SU-DHL-6 (cell line): ENCODE measurements around the gene PRKCA.

Experiments
- H2AFZ ChIP-seq: fragments of 200-600 bp; sonication (generic); 2 replicates; pipeline ENCODE4 v1.6.1; 2014; ENCODE audit warnings: low read depth, mild to moderate bottlenecking, moderate library complexity, mixed read lengths, antibody characterized with exemption, low read length; ENCODE audit not compliant: severe bottlenecking
- H3F3A ChIP-seq: fragments of 200-600 bp; shearing (Covaris generic); 2 replicates; pipeline ENCODE4 v1.6.0; 2016; ENCODE audit warnings: antibody characterized with exemption, mild to moderate bottlenecking; ENCODE audit not compliant: insufficient read depth
- H3K27ac ChIP-seq: fragments of 200-600 bp; sonication (generic); 2 replicates; pipeline ENCODE4 v1.5.1; 2016; ENCODE audit warnings: low read depth, mild to moderate bottlenecking, low read length, moderate library complexity, mixed read lengths
- H3K27me3 ChIP-seq: fragments of 200-600 bp; sonication (generic), shearing (Covaris generic); 2 replicates; pipeline ENCODE4 v1.6.0; 2014; ENCODE audit warnings: mild to moderate bottlenecking, low read length
- H3K36me3 ChIP-seq: fragments of 200-600 bp; sonication (generic); 2 replicates; pipeline ENCODE4 v1.6.1; 2014; ENCODE audit warnings: mild to moderate bottlenecking, low read length, mixed read lengths
- H3K4me2 ChIP-seq: fragments of 300-600, 200-600 bp; shearing (Covaris generic), sonication (generic); 2 replicates; pipeline ENCODE4 v1.6.0; 2014; ENCODE audit warnings: low read length, low read depth, mild to moderate bottlenecking; ENCODE audit not compliant: poor library complexity, severe bottlenecking
- H3K4me3 ChIP-seq: fragments of 200-600 bp; sonication (generic); 2 replicates; pipeline ENCODE4 v1.5.1; 2014; ENCODE audit warnings: antibody characterized with exemption, low read length, mild to moderate bottlenecking, mixed read lengths; ENCODE audit not compliant: insufficient read depth, poor library complexity, severe bottlenecking
- H3K79me2 ChIP-seq: fragments of 200-600 bp; sonication (generic); 2 replicates; pipeline ENCODE4 v1.6.1; 2014; ENCODE audit warnings: mild to moderate bottlenecking, low read length, moderate library complexity; ENCODE audit not compliant: insufficient read depth
- H3K9ac ChIP-seq: fragments of 200-600 bp; sonication (generic); 2 replicates; pipeline ENCODE4 v1.7.0; 2014; ENCODE audit warnings: mild to moderate bottlenecking, low read length
- H3K9me2 ChIP-seq: fragments of 200-600 bp; sonication (generic); replicated peaks from 2 replicates; pipeline ENCODE4 v1.6.1; 2014; ENCODE audit warnings: low read length; ENCODE audit not compliant: insufficient read depth
- H3K9me3 ChIP-seq: fragments of 200-600 bp; sonication (generic); 2 replicates; pipeline ENCODE4 v1.6.1; 2014; ENCODE audit warnings: low read length, mixed read lengths; ENCODE audit not compliant: insufficient read depth
- H4K20me1 ChIP-seq: fragments of 200-600 bp; sonication (generic); 2 replicates; pipeline ENCODE4 v1.6.1; 2014; ENCODE audit warnings: low read depth, mild to moderate bottlenecking, antibody characterized with exemption, low read length, moderate library complexity, mixed read lengths
- CTCF ChIP-seq: fragments of 200-600 bp; sonication (generic); IDR thresholded peaks from one replicate; pipeline ENCODE4 v1.5.1; 2017; ENCODE audit warnings: antibody characterized with exemption, mild to moderate bottlenecking, low read length, moderate library complexity; ENCODE audit not compliant: insufficient read depth, poor library complexity, severe bottlenecking
- EZH2phosphoT487 ChIP-seq: fragments of 200-600 bp; sonication (generic), shearing (Covaris generic); conservative IDR thresholded peaks from 2 replicates; pipeline ENCODE4 v1.6.1; 2018; ENCODE audit warnings: mild to moderate bottlenecking, antibody characterized with exemption, low read length, moderate library complexity, mixed read lengths

The PRKCA gene

GRCh38 chr17:66727634-66728570 is 425.5 kb downstream of the PRKCA start:
- Histone ChIP-seq H3K4me2 (no peak overlapping the region), H3K27ac (peak overlapping the region; percentile 41), H3K9ac (0 out of 2 replicates have a peak overlapping the region, but pooled peaks have one; percentile 12), H3K4me3 (no peak overlapping the region), H3K36me3 (no peaks in the 10 kb centered on the region), H3K27me3 (no peaks in the 10 kb centered on the region), H3F3A (no peaks in the 10 kb centered on the region), H2AFZ (no peak overlapping the region), H3K9me3 (no peaks in the 10 kb centered on the region), H3K9me2 (no peaks in the 10 kb centered on the region), H3K79me2 (no peaks in the 10 kb centered on the region), H4K20me1 (no peaks in the 10 kb centered on the region)
- TF ChIP-seq CTCF (peak; percentile 55), EZH2phosphoT487 (no peak)

- Histone ChIP-seq H3F3A (no peaks in the 10 kb centered on the region), H3K9me3 (no peaks in the 10 kb centered on the region), H4K20me1 (no peaks in the 10 kb centered on the region), H3K4me2 (no peak overlapping the region), H3K27me3 (no peaks in the 10 kb centered on the region), H3K9me2 (no peaks in the 10 kb centered on the region), H3K36me3 (no peaks in the 10 kb centered on the region; the same call in 1 of the 2 replicates), H3K79me2 (no peaks in the 10 kb centered on the region), H3K4me3 (no peak overlapping the region), H2AFZ (no peak overlapping the region), H3K27ac (no peak overlapping the region), H3K9ac (no peak overlapping the region)
- TF ChIP-seq EZH2phosphoT487: no peak
- no peak for TF ChIP-seq CTCF
Observed at GRCh38 chr17:66730461-66730923, 428.1 kb downstream of the PRKCA start.

GRCh38 chr17:66733759-66734158 is 431.3 kb downstream of the PRKCA start:
- Histone ChIP-seq H2AFZ (no peak overlapping the region), H3F3A (no peaks in the 10 kb centered on the region), H4K20me1 (no peaks in the 10 kb centered on the region), H3K4me2 (no peak overlapping the region), H3K27ac (no peak overlapping the region), H3K4me3 (no peak overlapping the region), H3K9me2 (no peaks in the 10 kb centered on the region), H3K36me3 (no peaks in the 10 kb centered on the region; the same call in 1 of the 2 replicates), H3K27me3 (no peaks in the 10 kb centered on the region), H3K9ac (no peak overlapping the region), H3K79me2 (no peaks in the 10 kb centered on the region), H3K9me3 (no peaks in the 10 kb centered on the region)
- TF ChIP-seq CTCF (no peak), EZH2phosphoT487 (no peak)
